GM20431 (cell line): ENCODE measurements around the gene GPR108.

Source experiments
- in situ Hi-C: fragments of 300-500 bp; cut with MseI, MboI; formaldehyde crosslinking; loops from one replicate; pipeline ENCODE4 v1.15.0; 2020; ENCODE audit warnings: low sequenced_read_pairs; ENCODE audit not compliant: unreplicated experiment

Gene GPR108

GRCh38 chr19:6686628-6686975 lies 50.8 kb downstream of the GPR108 start:
- in situ Hi-C loops = no loop called here

- in situ Hi-C loops = no loop called here
Observed at GRCh38 chr19:6685962-6686627, 51.3 kb downstream of the GPR108 start.

GRCh38 chr19:6685482-6685881 lies 51.9 kb downstream of the GPR108 start:
- in situ Hi-C loops = no loop called here

- in situ Hi-C loops = no loop called here
Observed at GRCh38 chr19:6683971-6684370, 53.4 kb downstream of the GPR108 start.

GRCh38 chr19:6682607-6683128 lies 54.7 kb downstream of the GPR108 start:
- in situ Hi-C loops = no loop called here

GRCh38 chr19:6680141-6680540 lies 57.2 kb downstream of the GPR108 start:
- in situ Hi-C loops = no loop called here
